Ovary (tissue), 9 donors: ENCODE measurements around the gene IFNK. TPM values are rescaled to one million over a fixed set of nuclear protein-coding genes. Genes with fewer than 3 reads are reported as not detected.

Experiments
- DNase-seq, 5 donors: peaks; one replicate each; pipeline ENCODE4 v3.0.0-alpha.2; 2019 to 2020
- H3K27ac ChIP-seq, 2 donors: fragments of 200-600 bp; one replicate each; pipeline versions ENCODE4 v1.5.1 to v1.8.0; 2019 to 2022
- H3K27me3 ChIP-seq: fragments of 200-600 bp; one replicate; pipeline ENCODE4 v1.8.0; 2022
- H3K36me3 ChIP-seq: fragments of 200-600 bp; sonication (generic); one replicate; pipeline ENCODE4 v1.5.1; 2019
- H3K4me1 ChIP-seq: one replicate; pipeline ENCODE4 v1.8.1; 2013; ENCODE audit warnings: mild to moderate bottlenecking, moderate library complexity; ENCODE audit not compliant: insufficient read depth
- H3K4me3 ChIP-seq: fragments of 200-600 bp; sonication (generic); one replicate; pipeline ENCODE4 v1.5.1; 2017
- H3K9me3 ChIP-seq, 2 donors: fragments of 200-600 bp in 1 of 2; sonication (generic) in 1 of 2; one replicate each; pipeline versions ENCODE4 v1.5.1 to v1.8.1; 2013 to 2019; ENCODE audit warnings: mild to moderate bottlenecking in 1 of 2, moderate library complexity in 1 of 2
- EP300 ChIP-seq: sonication (generic); formaldehyde crosslinking; IDR thresholded peaks from one replicate; pipeline ENCODE4 v1.6.1; 2017; ENCODE audit warnings: antibody characterized with exemption
- POLR2A ChIP-seq: fragments of 450-650 bp; IDR thresholded peaks from one replicate; pipeline ENCODE4 v1.6.1; 2017; ENCODE audit warnings: antibody characterized with exemption, mild to moderate bottlenecking, moderate library complexity
- WGBS, 3 donors: extraction: QIAGEN DNeasy Blood & Tissue Kit in 1 of 3; methylation state at CpG; one replicate each; pipeline versions ENCODE4 v1.1.5 to v1.1.7; 2013 to 2017; 5-methylcytosine and 5-hydroxymethylcytosine counted together
- intact Hi-C, 4 donors: fragments of 100-400 bp; cut with DNase I; formaldehyde crosslinking; loops; one replicate each; pipeline versions ENCODE4 v1.11.0 to v1.15.1; 2022 to 2023
- polyA plus RNA-seq, 2 donors: library from polyadenylated mRNA; stranded (reverse); fragments of 200-250 nt in 1 of 2; fragments of 350-450 nt in 1 of 2; fragmentation: Illumina TruSeq in 1 of 2; extraction: RNeasy Lipid Tissue Mini Kit (QIAGEN cat#74804) in 1 of 2; gene quantifications; one replicate each; pipeline ENCODE4 v1.2.3, GENCODE V29; 2013 to 2014
- total RNA-seq, 7 donors: library from RNA; depleted of rRNA in 2 of 7; stranded (reverse); fragments of >200 nt in 2 of 7; fragmentation: NEBNext Ultra II Directional in 3 of 7; extraction: Animal tissue kit (Norgen Biotek cat#: 25700) in 3 of 7; gene quantifications; one replicate each; pipeline versions ENCODE4 v1.1.0 to v1.2.4, GENCODE V29; 2016 to 2023
- TF ChIP-seq, protein P1 (sequence below), 3 donors: fragments of 450-650 bp in 2 of 3; fragments of 200-600 bp in 1 of 3; IDR thresholded peaks; one replicate each; pipeline versions ENCODE4 v1.5.1 to v1.8.0; 2016 to 2022; ENCODE audit warnings: antibody characterized with exemption in 3 of 3, mild to moderate bottlenecking in 1 of 3
- donor health status: DM: no; HTN: no; CAD: no; lungs with moderate emphysema.
- donor health status: DM: no; HTN: no; CAD: no.
- donor health status: Bipolar disorder and iron deficiency.
- donor health status: DM: yes; HTN: yes; CAD: no.
- donor health status: DM: no; HTN: no; CAD: no.
- donor health status: DM: yes; HTN: yes; CAD: no.

The IFNK gene
- total and polyA plus RNA-seq, 9 donors = not detected

DNA sequence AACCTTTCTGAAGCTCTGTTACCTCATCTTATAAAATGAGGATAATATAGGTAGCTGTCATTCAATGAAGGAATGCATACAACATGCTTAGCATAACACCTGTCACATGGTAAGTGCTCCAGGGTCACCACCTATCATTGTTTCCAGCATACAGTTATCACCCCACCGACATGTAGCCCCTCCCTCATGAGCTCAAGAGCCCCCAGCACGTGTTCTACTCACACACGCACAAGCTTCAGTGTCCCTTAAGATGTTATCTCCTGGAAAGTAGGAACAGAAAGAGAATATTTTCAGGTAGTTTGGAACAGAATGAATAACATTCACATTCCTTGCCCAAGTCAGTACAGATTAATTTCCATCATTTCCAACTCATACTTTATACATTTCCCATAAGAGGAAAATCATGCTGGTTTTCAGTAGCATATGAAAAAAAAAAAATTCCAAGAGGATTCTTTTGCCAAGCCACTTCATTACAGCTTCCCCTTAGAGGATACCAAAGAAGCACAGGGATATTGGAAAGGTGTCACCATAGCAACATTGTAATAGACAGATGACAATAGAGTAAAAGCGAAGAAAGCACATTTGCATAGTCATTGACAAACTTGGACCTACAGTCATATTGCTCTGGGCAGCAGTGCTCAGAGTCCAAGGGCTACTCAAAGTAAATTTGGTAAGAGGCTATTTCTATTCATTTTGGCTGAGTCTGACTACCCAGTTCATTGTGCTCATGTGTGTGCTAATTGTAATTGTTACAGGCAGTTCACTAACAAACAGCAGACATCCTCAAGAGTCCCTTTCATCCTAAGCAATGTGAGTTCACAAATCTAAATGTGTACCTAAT, 7.0 kb downstream of the IFNK start:
- WGBS, 3 donors = 54 to 70% (median 58%) methylated on average over 4 of the region's 4 CpGs
- intact Hi-C loops = no loop called here
- H3K9me3 ChIP-seq = no peaks in the 10 kb centered on the region
- no peak overlapping the region for H3K4me3 ChIP-seq
- H3K27me3 ChIP-seq = no peaks in the 10 kb centered on the region
- H3K27ac ChIP-seq = no peak overlapping the region
- peaks cover 22% of the 10 kb centered on the region for H3K4me1 ChIP-seq
- no peak for TF ChIP-seq POLR2A
- TF ChIP-seq, protein P1, sequence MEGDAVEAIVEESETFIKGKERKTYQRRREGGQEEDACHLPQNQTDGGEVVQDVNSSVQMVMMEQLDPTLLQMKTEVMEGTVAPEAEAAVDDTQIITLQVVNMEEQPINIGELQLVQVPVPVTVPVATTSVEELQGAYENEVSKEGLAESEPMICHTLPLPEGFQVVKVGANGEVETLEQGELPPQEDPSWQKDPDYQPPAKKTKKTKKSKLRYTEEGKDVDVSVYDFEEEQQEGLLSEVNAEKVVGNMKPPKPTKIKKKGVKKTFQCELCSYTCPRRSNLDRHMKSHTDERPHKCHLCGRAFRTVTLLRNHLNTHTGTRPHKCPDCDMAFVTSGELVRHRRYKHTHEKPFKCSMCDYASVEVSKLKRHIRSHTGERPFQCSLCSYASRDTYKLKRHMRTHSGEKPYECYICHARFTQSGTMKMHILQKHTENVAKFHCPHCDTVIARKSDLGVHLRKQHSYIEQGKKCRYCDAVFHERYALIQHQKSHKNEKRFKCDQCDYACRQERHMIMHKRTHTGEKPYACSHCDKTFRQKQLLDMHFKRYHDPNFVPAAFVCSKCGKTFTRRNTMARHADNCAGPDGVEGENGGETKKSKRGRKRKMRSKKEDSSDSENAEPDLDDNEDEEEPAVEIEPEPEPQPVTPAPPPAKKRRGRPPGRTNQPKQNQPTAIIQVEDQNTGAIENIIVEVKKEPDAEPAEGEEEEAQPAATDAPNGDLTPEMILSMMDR (IDR thresholded peaks at IDR 0.05) = no peak
- TF ChIP-seq EP300 = no peak
- no peak for DNase-seq
- H3K36me3 ChIP-seq = no peaks in the 10 kb centered on the region

DNA sequence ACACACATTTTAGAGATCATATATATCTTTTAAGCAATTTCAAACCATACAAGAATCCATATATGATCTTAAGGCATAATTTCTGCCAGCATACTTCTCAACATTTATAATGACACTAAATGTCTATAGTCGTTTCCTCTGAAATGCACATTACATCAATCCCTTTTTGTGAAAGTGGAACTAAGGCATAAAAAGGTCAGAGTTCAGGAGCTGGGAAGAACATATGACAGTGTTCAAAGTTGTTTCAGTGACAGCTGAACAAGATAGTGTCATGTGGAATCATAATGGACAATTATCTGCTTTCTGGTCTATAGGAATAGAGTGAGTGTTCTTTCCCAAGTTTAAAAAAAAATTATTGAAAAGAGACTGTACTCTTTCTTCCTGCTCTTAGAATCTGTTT, 8.0 kb downstream of the IFNK start:
- no peaks in the 10 kb centered on the region for H3K9me3 ChIP-seq
- TF ChIP-seq, protein P1 (IDR thresholded peaks at IDR 0.05) = no peak
- TF ChIP-seq POLR2A (no peak), EP300 (no peak)
- no peak for DNase-seq
- 77 to 85% (median 80%) methylated on average over 1 of the region's 1 CpG for WGBS, 3 donors
- intact Hi-C loops = no loop called here
- H3K4me3 ChIP-seq = no peak overlapping the region
- no peaks in the 10 kb centered on the region for H3K27me3 ChIP-seq
- no peak overlapping the region for H3K27ac ChIP-seq
- H3K4me1 ChIP-seq = peaks cover 22% of the 10 kb centered on the region
- no peaks in the 10 kb centered on the region for H3K36me3 ChIP-seq

GRCh38 chr9:27533311-27533710, 9.2 kb downstream of the IFNK start:
- H3K36me3 ChIP-seq = no peaks in the 10 kb centered on the region
- no peaks in the 10 kb centered on the region for H3K9me3 ChIP-seq
- no peak for DNase-seq
- H3K4me3 ChIP-seq = no peak overlapping the region
- TF ChIP-seq EP300 = no peak
- TF ChIP-seq, protein P1 (IDR thresholded peaks at IDR 0.05) = no peak
- TF ChIP-seq POLR2A = no peak
- no peaks in the 10 kb centered on the region for H3K27me3 ChIP-seq
- peak overlapping the region; percentile 59 to 63 for H3K27ac ChIP-seq
- H3K4me1 ChIP-seq = peaks cover 20% of the 10 kb centered on the region
- 84 to 100% (median 89%) methylated on average over 1 of the region's 1 CpG for WGBS, 3 donors
- intact Hi-C loops = no loop called here

GRCh38 chr9:27534131-27534530, 10.0 kb downstream of the IFNK start:
- no peak overlapping the region for H3K4me3 ChIP-seq
- H3K27ac ChIP-seq = peak overlapping the region; percentile 59 to 63
- H3K4me1 ChIP-seq = peaks cover 22% of the 10 kb centered on the region
- DNase-seq = no peak
- no peaks in the 10 kb centered on the region for H3K27me3 ChIP-seq
- TF ChIP-seq POLR2A (no peak), EP300 (no peak)
- TF ChIP-seq, protein P1 (IDR thresholded peaks at IDR 0.05) = no peak
- WGBS, 3 donors = 6 to 9% (median 8%) methylated on average over 4 of the region's 4 CpGs
- H3K36me3 ChIP-seq = no peaks in the 10 kb centered on the region
- intact Hi-C loops = no loop called here
- no peaks in the 10 kb centered on the region for H3K9me3 ChIP-seq
